IMR-90 (cell line): ENCODE data around the gene TRAPPC2L. TPM values are rescaled to one million over a fixed set of nuclear protein-coding genes. Genes with fewer than 3 reads are reported as not detected.

Experiments used
- ATAC-seq: fragments of 200-7000 bp; cut with Tn5 transposase; 2 replicates; pipeline ENCODE4 v1.9.1; 2020; ENCODE audit warnings: low read depth, mild to moderate bottlenecking, moderate library complexity
- BruUV-seq: library from RNA; stranded (reverse); fragments of 400-500 nt; replicated peaks from 2 replicates; lab custom pipeline; 2021; lab: Mats Ljungman, UMichigan
- CTCF ChIA-PET: fragments of 300-600 bp; formaldehyde crosslinking; extraction: SDS; loops from one replicate; lab custom pipeline; 2021; ENCODE audit warnings: antibody characterized with exemption; lab: Yijun Ruan, JAX
- POLR2A ChIA-PET: fragments of 300-600 bp; sonication (Branson Sonifier 250); formaldehyde crosslinking; loops from one replicate; lab custom pipeline; 2022; ENCODE audit warnings: antibody characterized with exemption; ENCODE audit not compliant: unreplicated experiment; lab: Charles Lee
- DNase-seq: peaks from one replicate; pipeline ENCODE4 v3.0.0; 2013
- H2AFZ ChIP-seq: replicated peaks from 2 replicates; pipeline ENCODE3; 2013; ENCODE audit warnings: low read length, mild to moderate bottlenecking; ENCODE audit not compliant: poor library complexity
- H2AK5ac ChIP-seq: 2 replicates; pipeline ENCODE4 v1.6.1; 2013; ENCODE audit warnings: low read depth, low read length, inconsistent platforms
- H2AK9ac ChIP-seq: replicated peaks from 2 replicates; pipeline ENCODE3; 2013; ENCODE audit warnings: mild to moderate bottlenecking, low read depth, low read length, moderate library complexity; ENCODE audit not compliant: poor library complexity
- H2BK120ac ChIP-seq: 2 replicates; pipeline ENCODE4 v1.6.1; 2013; ENCODE audit warnings: low read depth, low read length, inconsistent platforms
- H2BK15ac ChIP-seq: 3 replicates; pipeline ENCODE4 v1.6.1; 2013; ENCODE audit warnings: low read depth, low read length, inconsistent platforms
- H2BK20ac ChIP-seq: 2 replicates; pipeline ENCODE4 v1.6.1; 2013; ENCODE audit warnings: low read depth, mild to moderate bottlenecking, inconsistent platforms, low read length, moderate library complexity
- H2BK5ac ChIP-seq: 2 replicates; pipeline ENCODE4 v1.6.1; 2013; ENCODE audit warnings: mild to moderate bottlenecking, low read depth, low read length, inconsistent platforms; ENCODE audit not compliant: poor library complexity, severe bottlenecking
- H3K14ac ChIP-seq: replicated peaks from 2 replicates; pipeline ENCODE4 v1.6.1; 2013; ENCODE audit warnings: low read depth, low read length, inconsistent platforms
- H3K18ac ChIP-seq: 2 replicates; pipeline ENCODE4 v1.6.1; 2013; ENCODE audit warnings: low read depth, low read length, control low read depth
- H3K23ac ChIP-seq: 2 replicates; pipeline ENCODE4 v1.6.1; 2013; ENCODE audit warnings: low read depth, low read length, inconsistent platforms
- H3K27ac ChIP-seq: 2 replicates; pipeline ENCODE4 v1.5.1; 2013; ENCODE audit warnings: mild to moderate bottlenecking, control low read depth, low read length; ENCODE audit not compliant: insufficient read depth
- H3K27me3 ChIP-seq: 2 replicates; pipeline ENCODE4 v1.6.1; 2013; ENCODE audit warnings: low read length; ENCODE audit not compliant: control insufficient read depth, insufficient read depth
- H3K36me3 ChIP-seq: 2 replicates; pipeline ENCODE4 v1.6.1; 2013; ENCODE audit warnings: low read length, mixed read lengths; ENCODE audit not compliant: control insufficient read depth, insufficient read depth
- H3K4ac ChIP-seq: 2 replicates; pipeline ENCODE4 v1.6.1; 2013; ENCODE audit warnings: low read depth, low read length, inconsistent platforms
- H3K4me1 ChIP-seq: 2 replicates; pipeline ENCODE4 v1.6.1; 2013; ENCODE audit warnings: low read length, mixed read lengths; ENCODE audit not compliant: control insufficient read depth, insufficient read depth
- H3K4me2 ChIP-seq: 2 replicates; pipeline ENCODE4 v1.6.1; 2013; ENCODE audit warnings: low read depth, mild to moderate bottlenecking, control low read depth, low read length, moderate library complexity
- H3K4me3 ChIP-seq: 2 replicates; pipeline ENCODE4 v1.5.1; 2013; ENCODE audit warnings: low read depth, mild to moderate bottlenecking, control low read depth, low read length, moderate library complexity; ENCODE audit not compliant: insufficient read depth
- H3K56ac ChIP-seq: 2 replicates; pipeline ENCODE4 v1.6.1; 2013; ENCODE audit warnings: low read length, inconsistent platforms; ENCODE audit not compliant: insufficient read depth; ENCODE audit errors: extremely low read depth
- H3K79me1 ChIP-seq, 2 experiments: 2 replicates each; pipeline ENCODE4 v1.6.1; 2013; ENCODE audit warnings: low read length in 2 of 2, inconsistent platforms in 1 of 2, low read depth in 1 of 2
- H3K9ac ChIP-seq: 2 replicates; pipeline ENCODE4 v1.6.1; 2013; ENCODE audit warnings: low read depth, low read length, control low read depth
- H3K9me1 ChIP-seq: 2 replicates; pipeline ENCODE4 v1.6.1; 2013; ENCODE audit warnings: low read length, inconsistent platforms; ENCODE audit not compliant: insufficient read depth
- H3K9me3 ChIP-seq: 2 replicates; pipeline ENCODE4 v1.6.1; 2013; ENCODE audit warnings: low read length; ENCODE audit not compliant: control insufficient read depth, insufficient read depth
- H4K20me1 ChIP-seq: 2 replicates; pipeline ENCODE4 v1.6.1; 2013; ENCODE audit warnings: low read length, inconsistent platforms; ENCODE audit not compliant: insufficient read depth
- H4K5ac ChIP-seq: 2 replicates; pipeline ENCODE4 v1.6.1; 2013; ENCODE audit warnings: mild to moderate bottlenecking, low read depth, low read length, control low read depth
- H4K8ac ChIP-seq, 2 experiments: 2 replicates each; pipeline ENCODE4 v1.6.1; 2013; ENCODE audit warnings: low read depth in 2 of 2, low read length in 2 of 2, control low read depth in 1 of 2, inconsistent platforms in 1 of 2
- H4K91ac ChIP-seq: 2 replicates; pipeline ENCODE4 v1.6.1; 2013; ENCODE audit warnings: low read depth, low read length, inconsistent platforms; ENCODE audit not compliant: insufficient read depth
- BHLHE40 ChIP-seq: fragments of 150-350 bp; IDR thresholded peaks from 2 replicates; pipeline ENCODE4 v1.6.1; 2016; ENCODE audit warnings: mild to moderate bottlenecking, low read depth, low read length
- CEBPB ChIP-seq: IDR thresholded peaks from 2 replicates; pipeline ENCODE4 v1.6.1; 2012; ENCODE audit warnings: low read depth, low read length, improper control_type of control experiment
- CHD1 ChIP-seq: IDR thresholded peaks from 2 replicates; pipeline ENCODE4 v1.6.1; 2012; ENCODE audit warnings: low read depth, low read length, improper control_type of control experiment
- ELK1 ChIP-seq: fragments of 150-350 bp; IDR thresholded peaks from 2 replicates; pipeline ENCODE4 v1.6.1; 2016; ENCODE audit warnings: low read depth, mild to moderate bottlenecking, low read length, moderate library complexity, borderline replicate concordance
- FOS ChIP-seq: fragments of 150-350 bp; IDR thresholded peaks from 2 replicates; pipeline ENCODE4 v1.6.1; 2016; ENCODE audit warnings: low read depth, low read length
- MAFK ChIP-seq: IDR thresholded peaks from 2 replicates; pipeline ENCODE4 v1.6.1; 2012; ENCODE audit warnings: low read depth, low read length, improper control_type of control experiment
- MAZ ChIP-seq: IDR thresholded peaks from 2 replicates; pipeline ENCODE4 v1.6.1; 2012; ENCODE audit warnings: low read depth, mild to moderate bottlenecking, low read length, improper control_type of control experiment, moderate library complexity, borderline replicate concordance
- MXI1 ChIP-seq: IDR thresholded peaks from 2 replicates; pipeline ENCODE4 v1.6.1; 2012; ENCODE audit warnings: low read depth, mild to moderate bottlenecking, low read length, moderate library complexity, borderline replicate concordance
- NFE2L2 ChIP-seq: fragments of 150-350 bp; IDR thresholded peaks from 2 replicates; pipeline ENCODE4 v1.6.1; 2016; ENCODE audit warnings: low read depth, mild to moderate bottlenecking, low read length
- POLR2A ChIP-seq: IDR thresholded peaks from 2 replicates; pipeline ENCODE4 v1.6.1; 2012; ENCODE audit warnings: mild to moderate bottlenecking, low read depth, low read length
- RAD21 ChIP-seq: IDR thresholded peaks from 2 replicates; pipeline ENCODE4 v1.6.1; 2012; ENCODE audit warnings: low read length, improper control_type of control experiment
- RCOR1 ChIP-seq: IDR thresholded peaks from 2 replicates; pipeline ENCODE4 v1.6.1; 2012; ENCODE audit warnings: mild to moderate bottlenecking, low read length, improper control_type of control experiment; ENCODE audit not compliant: insufficient replicate concordance
- RFX5 ChIP-seq: IDR thresholded peaks from 2 replicates; pipeline ENCODE4 v1.8.0; 2012; ENCODE audit warnings: low read depth, mild to moderate bottlenecking, low read length, moderate library complexity
- SMC3 ChIP-seq: fragments of 150-350 bp; IDR thresholded peaks from 2 replicates; pipeline ENCODE4 v1.6.1; 2016; ENCODE audit warnings: low read depth, mild to moderate bottlenecking, antibody characterized with exemption, low read length, moderate library complexity
- USF2 ChIP-seq: fragments of 150-350 bp; IDR thresholded peaks from 2 replicates; pipeline ENCODE4 v1.6.1; 2017; ENCODE audit warnings: mild to moderate bottlenecking, antibody characterized with exemption, low read length, low read depth
- WGBS, 2 experiments: methylation state at CpG; one replicate each; pipeline versions ENCODE4 v1.1.5 to v1.1.7; 2013; ENCODE audit warnings: missing lambda C conversion rate in 2 of 2; ENCODE audit not compliant: insufficient read length in 1 of 2; ENCODE audit errors: extremely low coverage in 2 of 2; 5-methylcytosine and 5-hydroxymethylcytosine counted together
- dilution Hi-C: fragments of 300-500 bp; cut with HindIII; formaldehyde crosslinking; loops from one replicate; pipeline ENCODE4 v1.14.3; 2018; ENCODE audit warnings: low sequenced_read_pairs; ENCODE audit not compliant: unreplicated experiment
- in situ Hi-C: fragments of 300-500 bp; cut with MboI; formaldehyde crosslinking; loops from 3 replicates; pipeline ENCODE4 v1.14.3; 2019; ENCODE audit warnings: low sequenced_read_pairs, inconsistent platforms, mixed read lengths
- intact Hi-C: fragments of 100-400 bp; cut with micrococcal nuclease; formaldehyde crosslinking; loops from 2 replicates; pipeline ENCODE4 v1.10.0; 2022
- polyA plus RNA-seq, 3 experiments: library from polyadenylated mRNA; depleted of rRNA; stranded (reverse); fragments of >200 nt; gene quantifications; 2 replicates each; pipeline ENCODE4 v1.2.3, GENCODE V29; 2012; ENCODE audit warnings: low replicate concordance in 1 of 3
- total RNA-seq: library from RNA; depleted of rRNA; stranded (reverse); fragments of >200 nt; gene quantifications from 2 replicates; pipeline ENCODE4 v1.2.3, GENCODE V29; 2012
- TF ChIP-seq, protein P1 (sequence below): conservative IDR thresholded peaks from 2 replicates; pipeline ENCODE4 v1.5.1; 2012; ENCODE audit warnings: mild to moderate bottlenecking, low read depth, low read length, improper control_type of control experiment

The TRAPPC2L gene
- total and polyA plus RNA-seq, 2 of the 4 experiments (the other 2 are of a cell fraction): 102 to 109 TPM

DNA sequence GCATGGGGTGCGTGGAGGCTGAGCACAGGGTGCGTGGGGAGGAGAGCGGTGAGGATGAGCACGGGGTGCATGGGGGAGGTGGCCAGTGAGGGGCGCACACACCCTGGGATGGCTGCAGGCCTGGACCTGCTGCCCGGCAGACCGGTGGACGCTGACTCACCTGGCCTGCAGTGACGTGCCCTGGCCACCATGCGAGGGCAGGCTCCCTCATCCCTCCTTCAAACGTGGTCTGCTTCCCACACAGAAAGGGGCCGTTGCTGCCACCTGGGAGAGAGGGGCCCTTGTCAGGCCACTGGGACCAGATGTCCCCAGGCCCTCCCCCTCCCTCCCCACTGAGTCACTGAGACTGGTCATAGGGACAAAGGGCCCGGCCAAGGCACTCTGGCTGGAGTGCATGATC, 25.1 kb upstream of the TRAPPC2L start:
- Histone ChIP-seq H4K5ac (no peak overlapping the region), H2BK15ac (no peak overlapping the region), H3K4me3 (no peak overlapping the region), H3K27me3 (no peaks in the 10 kb centered on the region), H4K8ac (no peak overlapping the region), H3K9me3 (no peaks in the 10 kb centered on the region), H2AK5ac (no peak overlapping the region), H2BK5ac (no peak overlapping the region), H2AK9ac (no peak overlapping the region), H3K9me1 (no peaks in the 10 kb centered on the region), H3K18ac (no peak overlapping the region), H4K20me1 (peaks cover 3% of the 10 kb centered on the region; the same call in 1 of the 2 replicates), H3K4me1 (peaks cover 4% of the 10 kb centered on the region; the same call in 1 of the 2 replicates), H3K23ac (no peak overlapping the region), H4K91ac (no peak overlapping the region), H3K56ac (no peak overlapping the region), H3K36me3 (peaks cover 18% of the 10 kb centered on the region; the same call in 1 of the 2 replicates), H3K27ac (no peak overlapping the region), H3K4ac (no peak overlapping the region), H2BK120ac (no peak overlapping the region), H3K14ac (no peak overlapping the region), H3K4me2 (no peak overlapping the region), H3K79me1 (no peaks in the 10 kb centered on the region), H2BK20ac (no peak overlapping the region), H3K9ac (no peak overlapping the region), H2AFZ (no peak overlapping the region)
- DNase-seq (no peak), ATAC-seq (no peak)
- WGBS, 2 experiments: 90% methylated on average over 2 of the region's 13 CpGs; no CpG with 5 or more reads in 1 of the 2 experiments
- TF ChIP-seq CHD1 (no peak), ELK1 (no peak), BHLHE40 (no peak), MXI1 (no peak), RAD21 (no peak), MAFK (no peak), CEBPB (no peak), FOS (no peak), RCOR1 (no peak), RFX5 (no peak), SMC3 (no peak), NFE2L2 (no peak), POLR2A (no peak), USF2 (no peak), MAZ (no peak)
- TF ChIP-seq, protein P1, sequence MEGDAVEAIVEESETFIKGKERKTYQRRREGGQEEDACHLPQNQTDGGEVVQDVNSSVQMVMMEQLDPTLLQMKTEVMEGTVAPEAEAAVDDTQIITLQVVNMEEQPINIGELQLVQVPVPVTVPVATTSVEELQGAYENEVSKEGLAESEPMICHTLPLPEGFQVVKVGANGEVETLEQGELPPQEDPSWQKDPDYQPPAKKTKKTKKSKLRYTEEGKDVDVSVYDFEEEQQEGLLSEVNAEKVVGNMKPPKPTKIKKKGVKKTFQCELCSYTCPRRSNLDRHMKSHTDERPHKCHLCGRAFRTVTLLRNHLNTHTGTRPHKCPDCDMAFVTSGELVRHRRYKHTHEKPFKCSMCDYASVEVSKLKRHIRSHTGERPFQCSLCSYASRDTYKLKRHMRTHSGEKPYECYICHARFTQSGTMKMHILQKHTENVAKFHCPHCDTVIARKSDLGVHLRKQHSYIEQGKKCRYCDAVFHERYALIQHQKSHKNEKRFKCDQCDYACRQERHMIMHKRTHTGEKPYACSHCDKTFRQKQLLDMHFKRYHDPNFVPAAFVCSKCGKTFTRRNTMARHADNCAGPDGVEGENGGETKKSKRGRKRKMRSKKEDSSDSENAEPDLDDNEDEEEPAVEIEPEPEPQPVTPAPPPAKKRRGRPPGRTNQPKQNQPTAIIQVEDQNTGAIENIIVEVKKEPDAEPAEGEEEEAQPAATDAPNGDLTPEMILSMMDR: no peak
- ChIA-PET CTCF (no interaction called here), POLR2A (no interaction called here)
- in situ Hi-C loops: no loop called here
- intact Hi-C loops: no loop called here
- no TSS peak for BruUV-seq
- dilution Hi-C loops: no loop called here
